ENCODE data around the gene CRYGA. TPM values are rescaled to one million over a fixed set of nuclear protein-coding genes. Genes with fewer than 3 reads are reported as not detected.

CRYGA gene
- total RNA-seq, 1 experiment from 2014 or later = not detected

GRCh38 chr2:208207769-208208168 is 44.4 kb upstream of the CRYGA start:
- H3K79me2 ChIP-seq (ENCODE audit: low read depth) = no peaks in the 10 kb centered on the region
- no peaks in the 10 kb centered on the region for H3K36me3 ChIP-seq (ENCODE audit: low read depth)
- H4K20me1 ChIP-seq (ENCODE audit: insufficient read depth) = no peaks in the 10 kb centered on the region
- H3K4me1 ChIP-seq (replicated peaks; ENCODE audit: insufficient read depth) = no peaks in the 10 kb centered on the region
- H3K9me2 ChIP-seq (ENCODE audit: insufficient read depth) = no peaks in the 10 kb centered on the region
- H3K9me3 ChIP-seq (ENCODE audit: insufficient read depth, low read depth) = no peaks in the 10 kb centered on the region
- no peak overlapping the region for H3K27ac ChIP-seq
- no peak overlapping the region for H3K4me3 ChIP-seq
- TF ChIP-seq CTCF (conservative IDR thresholded peaks at IDR 0.05) (no peak), EZH2 (IDR thresholded peaks at IDR 0.05; ENCODE audit: low read depth) (no peak)
- POLR2A ChIA-PET (ENCODE audit: unreplicated experiment) = no interaction called here
- CTCF ChIA-PET = no interaction called here
- no peaks in the 10 kb centered on the region for H3F3A ChIP-seq (ENCODE audit: insufficient read depth, low read depth)
- intact Hi-C loops (cut with micrococcal nuclease; ENCODE audit: unreplicated experiment) = no loop called here
- no peak overlapping the region for H2AFZ ChIP-seq
- DNase-seq = no peak
- H3K27me3 ChIP-seq (ENCODE audit: insufficient read depth, low read depth) = no peaks in the 10 kb centered on the region
- no TSS peak for BruUV-seq (replicated peaks)
- no peak overlapping the region for H3K4me2 ChIP-seq

- H3K4me1 ChIP-seq (replicated peaks; ENCODE audit: insufficient read depth) = no peaks in the 10 kb centered on the region
- intact Hi-C loops (cut with micrococcal nuclease; ENCODE audit: unreplicated experiment) = no loop called here
- H3K4me2 ChIP-seq = no peak overlapping the region
- no peaks in the 10 kb centered on the region for H3K9me2 ChIP-seq (ENCODE audit: insufficient read depth)
- ChIA-PET POLR2A (ENCODE audit: unreplicated experiment) (no interaction called here), CTCF (no interaction called here)
- no peaks in the 10 kb centered on the region for H4K20me1 ChIP-seq (ENCODE audit: insufficient read depth)
- no peaks in the 10 kb centered on the region for H3F3A ChIP-seq (ENCODE audit: insufficient read depth, low read depth)
- no peaks in the 10 kb centered on the region for H3K36me3 ChIP-seq (ENCODE audit: low read depth)
- H2AFZ ChIP-seq = no peak overlapping the region
- no peak for TF ChIP-seq EZH2 (IDR thresholded peaks at IDR 0.05; ENCODE audit: low read depth)
- TF ChIP-seq CTCF (conservative IDR thresholded peaks at IDR 0.05) = no peak
- H3K79me2 ChIP-seq (ENCODE audit: low read depth) = no peaks in the 10 kb centered on the region
- no peaks in the 10 kb centered on the region for H3K9me3 ChIP-seq (ENCODE audit: insufficient read depth, low read depth)
- H3K27me3 ChIP-seq (ENCODE audit: insufficient read depth, low read depth) = no peaks in the 10 kb centered on the region
- H3K27ac ChIP-seq = no peak overlapping the region
- H3K4me3 ChIP-seq = no peak overlapping the region
- DNase-seq = no peak
- no TSS peak for BruUV-seq (replicated peaks)
These were observed 40.8 kb upstream of the CRYGA start for GRCh38 chr2:208204166-208204565.

GRCh38 chr2:208195531-208195930 is 32.1 kb upstream of the CRYGA start:
- Histone ChIP-seq H3K4me3 (no peak overlapping the region), H3K27me3 (ENCODE audit: insufficient read depth, low read depth) (no peaks in the 10 kb centered on the region), H3F3A (ENCODE audit: insufficient read depth, low read depth) (no peaks in the 10 kb centered on the region), H3K4me2 (no peak overlapping the region), H3K36me3 (ENCODE audit: low read depth) (no peaks in the 10 kb centered on the region), H3K9me3 (ENCODE audit: insufficient read depth, low read depth) (no peaks in the 10 kb centered on the region), H3K9me2 (ENCODE audit: insufficient read depth) (no peaks in the 10 kb centered on the region), H4K20me1 (ENCODE audit: insufficient read depth) (no peaks in the 10 kb centered on the region), H3K27ac (no peak overlapping the region), H2AFZ (no peak overlapping the region; the same call in 1 of the 2 replicates), H3K79me2 (ENCODE audit: low read depth) (no peaks in the 10 kb centered on the region), H3K4me1 (replicated peaks; ENCODE audit: insufficient read depth) (peaks cover 13% of the 10 kb centered on the region)
- BruUV-seq (replicated peaks) = no TSS peak
- TF ChIP-seq CTCF (conservative IDR thresholded peaks at IDR 0.05) = no peak
- TF ChIP-seq EZH2 (IDR thresholded peaks at IDR 0.05; ENCODE audit: low read depth) = no peak
- DNase-seq = no peak
- POLR2A ChIA-PET (ENCODE audit: unreplicated experiment) = no interaction called here
- CTCF ChIA-PET = no interaction called here
- intact Hi-C loops (cut with micrococcal nuclease; ENCODE audit: unreplicated experiment) = no loop called here
